ENCODE measurements around the gene KCNK6. TPM values are rescaled to one million over a fixed set of nuclear protein-coding genes. Genes with fewer than 3 reads are reported as not detected.

The KCNK6 gene
- total and polyA plus RNA-seq, 8 donors, result under 0.01 to 32.2 (median 7.4) TPM

DNA sequence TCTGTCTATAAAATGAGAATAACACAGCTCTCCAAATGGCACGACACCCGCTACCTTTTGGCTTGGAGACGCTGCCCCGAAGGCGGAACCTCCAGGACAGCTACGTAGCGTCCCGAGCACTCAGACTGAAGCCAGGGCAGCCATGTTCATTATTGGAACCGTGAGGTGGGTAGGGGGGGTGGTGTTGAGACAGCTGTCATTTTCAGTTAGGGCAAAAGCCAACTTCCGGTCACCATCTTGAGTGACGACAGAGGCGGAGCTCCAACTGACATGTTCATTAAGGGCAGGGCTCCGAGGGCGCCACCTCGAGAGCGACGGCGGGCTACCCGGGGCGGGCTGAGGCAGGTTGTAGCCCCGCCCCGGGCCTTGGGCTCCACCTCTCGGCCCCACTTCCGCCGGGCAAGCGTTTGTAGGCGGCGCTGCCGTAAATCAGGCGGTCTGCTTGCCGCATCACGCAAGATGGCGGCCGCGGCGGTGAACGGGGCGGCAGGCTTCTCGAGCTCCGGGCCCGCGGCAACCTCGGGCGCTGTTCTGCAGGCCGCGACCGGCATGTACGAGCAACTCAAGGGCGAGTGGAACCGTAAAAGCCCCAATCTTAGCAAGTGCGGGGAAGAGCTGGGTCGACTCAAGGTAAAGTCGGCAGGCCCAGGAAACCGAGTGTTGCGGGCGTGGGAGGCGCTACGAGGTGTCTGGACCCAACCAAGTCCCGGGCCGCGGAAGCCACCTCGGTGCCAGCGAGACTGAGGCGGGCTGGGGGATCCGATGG, 54.9 kb downstream of the KCNK6 start, which contains the start of gene PSMD8:
TSS of gene PSMD8 (plus strand) at position 240 of the 766 bp plus-strand sequence. CDS start at position 271, 31 bp downstream.
- H3K9me3 ChIP-seq, result no peaks in the 10 kb centered on the region
- H3K27ac ChIP-seq, result peak within 1 kb of the TSS; percentile 78 to 95 (median 91)
- H3K4me3 ChIP-seq, result peak within 1 kb of the TSS; percentile 61 to 92 (median 84)
- no peaks in the 10 kb centered on the region for H3K27me3 ChIP-seq
- TF ChIP-seq POLR2AphosphoS5 (IDR thresholded peaks at IDR 0.05) (peak; percentile 74 to 93 (median 91)), CTCF (IDR thresholded peaks at IDR 0.05) (peak in 2 of 7 experiments; percentile 14 to 29), EP300 (IDR thresholded peaks at IDR 0.05) (no peak), POLR2A (IDR thresholded peaks at IDR 0.05) (peak in 2 of 4 donors; percentile 39 to 90)
- 0% methylated on average over 32 to 65 of the region's 65 CpGs for WGBS, 5 donors
- DNase-seq, result peak; percentile 99 to 100
- peaks cover 16 to 28% (median 22%) of the 10 kb centered on the region in 4 donors for H3K4me1 ChIP-seq
- intact Hi-C loops (cut with DNase I; ENCODE audit: low total_unique reads), result no loop called here
- H3K36me3 ChIP-seq, result peaks cover 18 to 34% (median 28%) of the 10 kb centered on the region in 4 donors

DNA sequence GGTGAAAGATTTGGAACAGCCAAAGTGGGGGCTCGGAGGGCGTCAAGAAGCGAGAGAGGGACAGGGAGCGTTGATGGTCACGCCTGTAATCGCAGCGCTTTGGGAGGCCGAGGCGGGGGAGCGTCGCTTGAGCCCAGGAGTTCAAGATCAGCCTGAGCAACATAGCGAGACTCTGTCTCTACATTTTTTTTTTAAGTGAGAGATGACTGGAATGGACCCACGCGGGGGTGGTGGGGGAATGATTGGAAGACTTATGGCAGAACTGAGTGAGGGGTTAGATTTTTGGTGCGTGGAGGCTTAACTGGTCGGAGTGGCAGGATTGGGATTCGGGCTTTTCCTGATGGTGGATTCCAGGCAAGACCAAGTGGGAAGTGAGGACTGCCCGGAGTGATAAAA, 55.5 kb downstream of the KCNK6 start:
- peaks cover 16 to 28% (median 22%) of the 10 kb centered on the region in 4 donors for H3K4me1 ChIP-seq
- H3K9me3 ChIP-seq, result no peaks in the 10 kb centered on the region
- H3K27me3 ChIP-seq, result no peaks in the 10 kb centered on the region
- TF ChIP-seq EP300 (IDR thresholded peaks at IDR 0.05) (no peak), POLR2AphosphoS5 (IDR thresholded peaks at IDR 0.05) (no peak), POLR2A (IDR thresholded peaks at IDR 0.05) (no peak), CTCF (IDR thresholded peaks at IDR 0.05) (no peak)
- H3K4me3 ChIP-seq, result peak overlapping the region; percentile 61 to 92 (median 84)
- H3K27ac ChIP-seq, result peak overlapping the region; percentile 78 to 95 (median 91)
- intact Hi-C loops (cut with DNase I; ENCODE audit: low total_unique reads), result no loop called here
- peaks cover 22 to 40% (median 33%) of the 10 kb centered on the region in 4 donors for H3K36me3 ChIP-seq
- DNase-seq, result no peak
- WGBS, 5 donors, result 0 to 1% (median 1%) methylated on average over 18 of the region's 18 CpGs

DNA sequence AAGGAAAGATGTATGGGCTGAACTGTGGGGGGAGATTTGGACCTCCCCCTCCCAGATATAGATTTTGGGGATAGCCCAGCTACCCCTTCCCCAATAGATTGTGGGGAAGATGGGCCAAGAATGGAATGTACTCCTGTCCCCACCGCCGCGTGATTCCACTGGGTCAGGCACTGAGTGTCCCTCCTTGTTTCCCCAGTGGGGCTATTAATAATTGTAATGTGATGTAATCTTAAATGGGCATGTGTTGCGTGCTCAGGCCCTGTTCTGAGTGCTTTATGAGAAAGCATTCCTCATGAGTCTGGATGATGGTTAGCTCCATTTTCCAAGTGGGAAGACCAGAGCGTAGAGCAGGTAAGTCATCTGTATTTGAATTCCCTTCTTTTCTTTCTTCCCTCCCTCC, 56.1 kb downstream of the KCNK6 start:
- peak overlapping the region in 1 of 5 donors; percentile 95 for H3K27ac ChIP-seq
- no peak for DNase-seq
- TF ChIP-seq POLR2AphosphoS5 (IDR thresholded peaks at IDR 0.05), result no peak
- no peak for TF ChIP-seq CTCF (IDR thresholded peaks at IDR 0.05)
- no peak for TF ChIP-seq POLR2A (IDR thresholded peaks at IDR 0.05)
- no peak for TF ChIP-seq EP300 (IDR thresholded peaks at IDR 0.05)
- peak overlapping the region; percentile 61 to 92 (median 84) for H3K4me3 ChIP-seq
- 79 to 91% (median 82%) methylated on average over 5 of the region's 5 CpGs for WGBS, 5 donors
- no peaks in the 10 kb centered on the region for H3K9me3 ChIP-seq
- H3K27me3 ChIP-seq, result no peaks in the 10 kb centered on the region
- H3K4me1 ChIP-seq, result peaks cover 16 to 28% (median 22%) of the 10 kb centered on the region in 4 donors
- intact Hi-C loops (cut with DNase I; ENCODE audit: low total_unique reads), result no loop called here
- peaks cover 29 to 47% (median 40%) of the 10 kb centered on the region in 4 donors for H3K36me3 ChIP-seq

DNA sequence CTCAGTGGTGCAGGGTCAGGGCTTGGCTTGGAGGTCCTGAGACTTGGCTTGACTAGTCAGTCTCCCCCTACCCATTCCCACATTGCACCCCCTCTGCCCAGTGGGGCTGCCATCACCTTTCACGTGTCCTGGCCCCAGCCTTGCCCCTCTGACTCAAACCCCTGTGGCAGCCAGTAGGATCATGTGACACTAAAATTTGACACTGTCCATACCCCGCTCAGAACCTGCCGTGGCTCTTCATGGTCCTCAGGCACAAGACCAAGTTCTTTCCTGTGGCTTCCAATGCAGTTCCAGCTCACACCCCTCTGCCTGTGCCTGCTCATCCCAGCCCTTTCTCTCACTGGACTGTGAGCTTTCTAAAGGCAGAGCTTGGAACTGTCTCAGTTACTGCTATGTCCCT, 56.9 kb downstream of the KCNK6 start:
- Histone ChIP-seq H3K36me3 (peaks cover 37 to 55% (median 48%) of the 10 kb centered on the region in 4 donors), H3K4me1 (peaks cover 16 to 28% (median 22%) of the 10 kb centered on the region in 4 donors), H3K27me3 (peaks cover 0 to 1% (median 0%) of the 10 kb centered on the region in 3 donors), H3K27ac (no peak overlapping the region), H3K9me3 (no peaks in the 10 kb centered on the region), H3K4me3 (peak overlapping the region in 2 of 4 donors; percentile 87 to 92)
- 78 to 91% (median 84%) methylated on average over 3 of the region's 3 CpGs for WGBS, 5 donors
- DNase-seq, result no peak
- no peak for TF ChIP-seq POLR2A (IDR thresholded peaks at IDR 0.05)
- no peak for TF ChIP-seq EP300 (IDR thresholded peaks at IDR 0.05)
- TF ChIP-seq CTCF (IDR thresholded peaks at IDR 0.05), result no peak
- no peak for TF ChIP-seq POLR2AphosphoS5 (IDR thresholded peaks at IDR 0.05)
- intact Hi-C loops (cut with DNase I; ENCODE audit: low total_unique reads), result no loop called here

All from stomach (tissue), 9 donors.